ENCODE data around the gene EPHA7. TPM values are rescaled to one million over a fixed set of nuclear protein-coding genes. Genes with fewer than 3 reads are reported as not detected.

EPHA7 gene
- total RNA-seq, 1 experiment from 2014 or later: not detected

DNA sequence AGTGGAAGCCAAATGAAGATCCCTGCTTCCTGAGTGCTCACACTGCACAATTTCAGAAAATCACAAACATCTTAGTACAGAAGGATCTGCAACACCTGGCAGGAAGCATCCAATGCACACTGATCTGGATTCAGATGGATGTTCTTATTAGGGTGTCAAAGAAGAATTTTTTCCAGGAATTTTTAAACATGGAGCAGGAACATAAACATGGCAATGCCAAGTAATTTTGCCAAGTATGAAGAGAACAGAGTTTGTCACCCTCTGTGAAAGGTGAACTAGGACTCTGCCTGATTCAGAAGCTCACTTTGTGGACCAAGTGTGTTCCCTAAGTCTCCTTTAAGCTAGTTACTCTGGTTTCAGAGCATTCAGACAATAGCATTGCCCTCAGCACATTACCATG is 208.5 kb downstream of the EPHA7 start:
- intact Hi-C loops (cut with micrococcal nuclease): no loop called here
- no peak for DNase-seq (ENCODE audit: low read depth, low spot score)
- ChIA-PET CTCF (no interaction called here), RAD21 (ENCODE audit: low non-redundant PET in 1 of 2, low total read pairs in 2 of 2, uncharacterized antibody in 2 of 2, unreplicated experiment in 2 of 2) (no interaction called here), POLR2A (no interaction called here)
- H3K36me3 ChIP-seq (ENCODE audit: control insufficient read depth in 1 of 2, insufficient read depth in 2 of 2, low read length in 2 of 2): no peaks in the 10 kb centered on the region
- no peak overlapping the region for H2AFZ ChIP-seq (ENCODE audit: low read depth, low read length, poor library complexity, severe bottlenecking)
- H3K9me3 ChIP-seq (ENCODE audit: control insufficient read depth in 1 of 2, insufficient read depth in 1 of 2, low read depth in 1 of 2, low read length in 2 of 2): peaks cover 3% of the 10 kb centered on the region in 2 experiments; a peak in 1 of 4 replicates
- no peaks in the 10 kb centered on the region for H3K27me3 ChIP-seq (ENCODE audit: insufficient read depth, low read length)
- H3K79me2 ChIP-seq (ENCODE audit: insufficient read depth, low read length): no peaks in the 10 kb centered on the region
- no peak overlapping the region for H3K27ac ChIP-seq (ENCODE audit: low read depth, low read length)
- H3K4me3 ChIP-seq (replicated peaks in 1 of 2; ENCODE audit: low read depth in 1 of 2, low read length in 2 of 2): no peak overlapping the region
- no peak for TF ChIP-seq POLR2A (IDR thresholded peaks at IDR 0.05; ENCODE audit: borderline replicate concordance, extremely low read depth, insufficient read depth, insufficient read length)
- TF ChIP-seq FOSL1 (IDR thresholded peaks at IDR 0.05; ENCODE audit: low read depth): no peak
- TF ChIP-seq POLR2AphosphoS5 (IDR thresholded peaks at IDR 0.05; ENCODE audit: low read depth, low read length): no peak
- TF ChIP-seq SP1 (IDR thresholded peaks at IDR 0.05; ENCODE audit: low read depth): no peak
- ATAC-seq: no peak
- no peaks in the 10 kb centered on the region for H3K9me2 ChIP-seq (ENCODE audit: insufficient read depth)
- H3K4me1 ChIP-seq (ENCODE audit: control insufficient read depth in 1 of 2, insufficient read depth in 2 of 2, low read length in 2 of 2): no peaks in the 10 kb centered on the region
- H4K20me1 ChIP-seq (ENCODE audit: insufficient read depth): no peaks in the 10 kb centered on the region
- no TSS peak for BruUV-seq (replicated peaks)
- H3K4me2 ChIP-seq (ENCODE audit: low read length): no peak overlapping the region
- H3K9ac ChIP-seq (ENCODE audit: low read length): no peak overlapping the region

DNA sequence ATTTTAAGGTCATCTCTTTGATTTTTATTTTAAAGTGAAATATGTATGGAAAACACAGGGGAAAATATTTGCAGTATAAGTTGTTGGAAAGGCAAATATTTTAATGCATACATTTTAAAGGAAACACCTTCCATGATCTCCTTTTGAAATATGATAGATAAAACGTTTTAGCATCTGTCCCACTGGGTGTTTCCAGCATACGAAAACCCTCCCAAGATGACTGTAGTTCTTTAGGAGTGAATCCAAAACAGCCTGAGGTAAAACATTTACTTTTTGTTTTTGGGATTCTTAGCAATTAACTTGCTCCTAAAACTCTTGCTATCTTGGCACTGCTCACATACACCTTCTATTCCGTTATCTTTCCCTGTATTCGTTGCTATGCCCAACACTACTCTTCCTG is 210.0 kb downstream of the EPHA7 start:
- Histone ChIP-seq H3K9me2 (ENCODE audit: insufficient read depth) (no peaks in the 10 kb centered on the region), H3K9ac (ENCODE audit: low read length) (no peak overlapping the region), H3K4me1 (ENCODE audit: control insufficient read depth in 1 of 2, insufficient read depth in 2 of 2, low read length in 2 of 2) (no peaks in the 10 kb centered on the region), H3K4me2 (ENCODE audit: low read length) (no peak overlapping the region), H2AFZ (ENCODE audit: low read depth, low read length, poor library complexity, severe bottlenecking) (no peak overlapping the region), H3K27me3 (ENCODE audit: insufficient read depth, low read length) (no peaks in the 10 kb centered on the region), H3K4me3 (replicated peaks in 1 of 2; ENCODE audit: low read depth in 1 of 2, low read length in 2 of 2) (no peak overlapping the region), H3K9me3 (ENCODE audit: control insufficient read depth in 1 of 2, insufficient read depth in 1 of 2, low read depth in 1 of 2, low read length in 2 of 2) (peaks cover 3 to 8% of the 10 kb centered on the region in 2 experiments; a peak in 1 of 4 replicates), H3K79me2 (ENCODE audit: insufficient read depth, low read length) (no peaks in the 10 kb centered on the region), H3K27ac (ENCODE audit: low read depth, low read length) (no peak overlapping the region), H4K20me1 (ENCODE audit: insufficient read depth) (no peaks in the 10 kb centered on the region), H3K36me3 (ENCODE audit: control insufficient read depth in 1 of 2, insufficient read depth in 2 of 2, low read length in 2 of 2) (no peaks in the 10 kb centered on the region)
- ATAC-seq: no peak
- DNase-seq (ENCODE audit: low read depth, low spot score): no peak
- TF ChIP-seq YY1 (IDR thresholded peaks at IDR 0.05; ENCODE audit: extremely low read depth, insufficient replicate concordance, low read depth, low read length) (no peak), CTCF (IDR thresholded peaks at IDR 0.05 in 2 of 3, conservative IDR thresholded peaks at IDR 0.05 in 1 of 3; ENCODE audit: borderline replicate concordance in 1 of 3, insufficient read depth in 1 of 3, low read depth in 2 of 3, low read length in 2 of 3) (no peak), SIN3A (IDR thresholded peaks at IDR 0.05; ENCODE audit: low read depth) (no peak), MAX (IDR thresholded peaks at IDR 0.05) (no peak), FOSL1 (IDR thresholded peaks at IDR 0.05; ENCODE audit: low read depth) (no peak), ELF1 (IDR thresholded peaks at IDR 0.05; ENCODE audit: borderline replicate concordance, low read depth) (no peak), EZH2 (IDR thresholded peaks at IDR 0.05) (no peak), TCF7L2 (IDR thresholded peaks at IDR 0.05; ENCODE audit: borderline replicate concordance, extremely low read depth, insufficient read depth, insufficient read length) (no peak), EGR1 (IDR thresholded peaks at IDR 0.05; ENCODE audit: low read depth) (no peak), ZNF274 (IDR thresholded peaks at IDR 0.05; ENCODE audit: low read depth, low read length) (no peak), REST (IDR thresholded peaks at IDR 0.05; ENCODE audit: low read depth) (no peak), POLR2A (IDR thresholded peaks at IDR 0.05; ENCODE audit: borderline replicate concordance, extremely low read depth, insufficient read depth, insufficient read length) (no peak), ZFX (IDR thresholded peaks at IDR 0.05) (no peak), CBX3 (IDR thresholded peaks at IDR 0.05; ENCODE audit: low read depth) (no peak)
- TF ChIP-seq, protein P1, sequence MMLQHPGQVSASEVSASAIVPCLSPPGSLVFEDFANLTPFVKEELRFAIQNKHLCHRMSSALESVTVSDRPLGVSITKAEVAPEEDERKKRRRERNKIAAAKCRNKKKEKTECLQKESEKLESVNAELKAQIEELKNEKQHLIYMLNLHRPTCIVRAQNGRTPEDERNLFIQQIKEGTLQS (IDR thresholded peaks at IDR 0.05): no peak
- ChIA-PET CTCF (no interaction called here), RAD21 (ENCODE audit: low non-redundant PET in 1 of 2, low total read pairs in 2 of 2, uncharacterized antibody in 2 of 2, unreplicated experiment in 2 of 2) (no interaction called here), POLR2A (no interaction called here)
- intact Hi-C loops (cut with micrococcal nuclease): no loop called here
- no TSS peak for BruUV-seq (replicated peaks)
